IPS DF 6.9 (cell line): ENCODE results near the gene PPP1R3E.

Source experiments
- DNase-seq: peaks from one replicate; pipeline ENCODE4 v3.0.0-alpha.2; 2013; ENCODE audit warnings: low read depth, low spot score
- H3K27ac ChIP-seq: one replicate; pipeline ENCODE4 v1.5.1; 2013; ENCODE audit warnings: low read length, control low read depth
- H3K27me3 ChIP-seq: 2 replicates; pipeline ENCODE4 v1.6.1; 2013; ENCODE audit warnings: mild to moderate bottlenecking, low read length; ENCODE audit not compliant: control insufficient read depth, insufficient read depth
- H3K36me3 ChIP-seq: 2 replicates; pipeline ENCODE4 v1.6.1; 2013; ENCODE audit warnings: low read length; ENCODE audit not compliant: control insufficient read depth, insufficient read depth
- H3K4me1 ChIP-seq: 2 replicates; pipeline ENCODE4 v1.6.1; 2013; ENCODE audit warnings: low read length; ENCODE audit not compliant: control insufficient read depth, insufficient read depth
- H3K4me3 ChIP-seq: 2 replicates; pipeline ENCODE4 v1.5.1; 2013; ENCODE audit warnings: mild to moderate bottlenecking, low read length
- H3K9me3 ChIP-seq: 2 replicates; pipeline ENCODE4 v1.6.1; 2013; ENCODE audit warnings: low read length, inconsistent platforms; ENCODE audit not compliant: control insufficient read depth, insufficient read depth
- WGBS: extraction: QIAGEN DNeasy Blood & Tissue Kit; methylation state at CpG from one replicate; pipeline ENCODE4 v1.1.7; 2013; ENCODE audit warnings: mixed read lengths, missing lambda C conversion rate; ENCODE audit not compliant: insufficient read length, insufficient coverage; 5-methylcytosine and 5-hydroxymethylcytosine counted together

The PPP1R3E gene

GRCh38 chr14:23321572-23322547, 19.2 kb upstream of the PPP1R3E start:
- no peak for DNase-seq
- no peaks in the 10 kb centered on the region for H3K9me3 ChIP-seq
- H3K27me3 ChIP-seq: no peaks in the 10 kb centered on the region
- no peak overlapping the region for H3K27ac ChIP-seq
- peaks cover 18% of the 10 kb centered on the region for H3K36me3 ChIP-seq
- peak overlapping the region; percentile 92 for H3K4me3 ChIP-seq
- WGBS: no CpG with 5 or more reads among the region's 64 CpGs
- H3K4me1 ChIP-seq: peaks cover 1% of the 10 kb centered on the region; the same call in 1 of the 2 replicates

DNA sequence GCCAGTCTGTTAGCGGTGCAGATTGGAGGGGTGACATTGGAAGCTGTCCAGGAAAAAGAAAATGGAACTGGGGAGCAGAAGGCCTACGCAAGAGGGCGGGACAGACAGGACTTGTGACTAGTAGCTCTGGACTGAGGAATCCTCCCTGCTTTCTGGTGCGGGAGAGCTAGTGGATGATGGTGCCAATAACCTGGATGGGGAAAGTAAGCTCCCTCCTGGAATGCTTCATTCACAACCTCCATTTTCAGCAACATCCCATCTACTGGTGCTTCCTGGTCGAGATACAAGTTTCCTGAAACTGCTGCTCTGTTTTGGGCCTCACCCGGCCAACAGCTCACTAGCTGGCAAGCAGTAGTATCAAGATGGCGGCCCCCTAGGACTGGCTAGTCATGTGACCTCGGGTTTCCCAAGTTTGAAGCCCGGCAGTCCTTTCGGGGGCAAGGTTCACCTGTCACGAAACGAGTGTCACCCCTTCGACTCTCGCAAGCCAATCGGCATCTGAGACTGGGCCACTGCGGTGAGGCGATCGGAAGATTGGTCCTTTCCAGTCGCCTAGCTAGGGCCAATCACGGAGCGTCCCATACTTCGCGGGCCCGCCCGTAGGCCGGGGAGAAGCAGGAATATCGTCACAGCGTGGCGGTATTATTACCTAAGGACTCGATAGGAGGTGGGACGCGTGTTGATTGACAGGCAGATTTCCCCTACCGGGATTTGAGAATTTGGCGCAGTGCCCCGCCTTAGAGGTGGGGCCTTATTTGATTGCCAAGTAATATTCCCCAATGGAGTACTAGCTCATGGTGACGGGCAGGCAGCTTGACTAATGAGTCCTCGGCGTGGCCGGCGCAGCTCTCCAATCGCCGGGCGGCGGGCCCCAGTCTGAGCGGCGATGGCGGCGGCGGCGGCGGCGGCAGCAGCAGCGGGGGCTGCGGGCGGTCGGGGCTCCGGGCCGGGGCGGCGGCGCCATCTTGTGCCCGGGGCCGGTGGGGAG, 18.2 kb upstream of the PPP1R3E start, which contains the start of gene PABPN1:
Gene PABPN1, plus strand, starts transcription at position 874 of the 988 bp plus-strand sequence. Its CDS starts 13 bp downstream, at position 887.
- Histone ChIP-seq H3K27me3 (no peaks in the 10 kb centered on the region), H3K4me1 (peaks cover 1% of the 10 kb centered on the region; the same call in 1 of the 2 replicates), H3K9me3 (no peaks in the 10 kb centered on the region), H3K27ac (no peak within 1 kb of the TSS), H3K4me3 (peak within 1 kb of the TSS; percentile 92), H3K36me3 (peaks cover 18% of the 10 kb centered on the region)
- WGBS: no CpG with 5 or more reads among the region's 63 CpGs
- DNase-seq: peak; percentile 99

DNA sequence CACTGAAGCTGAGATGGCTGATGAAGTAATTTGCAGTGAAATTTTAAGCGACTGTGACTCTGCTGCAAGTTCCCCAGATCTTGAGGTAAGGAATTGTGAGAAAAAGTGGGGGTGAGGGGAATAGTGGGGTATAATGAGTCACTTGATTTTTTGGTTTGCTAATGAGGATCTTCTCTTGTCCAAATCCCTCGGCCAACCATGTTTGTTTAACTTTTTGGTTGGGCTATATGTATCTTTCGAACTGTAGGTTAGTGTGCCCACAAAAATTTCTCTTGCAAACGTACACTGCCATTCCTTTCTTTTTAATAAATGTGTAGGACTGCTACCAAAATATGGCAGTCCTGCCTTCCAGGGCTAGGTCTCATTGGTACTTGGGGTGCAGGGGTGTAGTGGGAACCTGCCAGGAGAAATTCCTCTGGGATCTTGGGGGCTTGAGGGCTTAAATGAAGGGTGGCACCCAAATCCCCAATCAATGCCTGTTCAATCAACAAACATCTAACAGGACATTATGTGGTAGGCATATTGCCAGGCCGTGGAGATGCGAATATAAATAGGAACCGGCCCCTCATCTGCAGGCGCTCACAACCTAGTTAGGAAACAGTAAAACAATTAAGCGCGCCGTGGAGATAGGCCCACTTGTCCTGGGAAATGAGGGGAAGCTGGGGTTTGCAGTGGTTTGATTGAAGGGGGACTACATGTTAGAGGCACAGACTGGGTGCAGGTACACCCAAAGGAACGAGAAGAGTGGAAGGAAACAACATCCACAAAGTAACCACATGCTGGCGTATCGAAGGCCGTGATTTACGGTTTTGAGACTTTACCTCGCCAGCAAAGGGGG, 17.3 kb upstream of the PPP1R3E start:
- Histone ChIP-seq H3K9me3 (no peaks in the 10 kb centered on the region), H3K36me3 (peaks cover 17% of the 10 kb centered on the region), H3K4me3 (peak overlapping the region; percentile 30; the same call in 1 of the 2 replicates), H3K4me1 (peaks cover 1% of the 10 kb centered on the region; the same call in 1 of the 2 replicates), H3K27me3 (no peaks in the 10 kb centered on the region), H3K27ac (no peak overlapping the region)
- WGBS: no CpG with 5 or more reads among the region's 17 CpGs
- no peak for DNase-seq

DNA sequence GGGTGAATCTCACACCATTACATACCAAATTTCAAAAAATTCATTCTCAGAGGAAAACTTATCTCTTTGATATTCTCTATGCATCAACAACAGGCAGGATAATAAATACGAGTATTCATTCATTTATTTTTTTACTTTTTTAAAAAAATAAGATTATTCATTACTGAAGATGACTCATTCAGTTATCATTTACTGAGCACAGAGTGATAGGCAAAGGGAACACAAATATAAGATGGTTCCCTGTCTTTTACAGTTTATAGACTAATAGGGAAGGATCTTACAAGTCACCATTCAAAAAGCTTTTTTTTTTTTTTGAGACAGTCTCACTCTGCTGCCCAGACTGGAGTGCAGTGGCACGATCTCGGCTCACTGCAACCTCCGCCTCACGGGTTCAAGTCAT, 13.6 kb upstream of the PPP1R3E start:
- H3K9me3 ChIP-seq: no peaks in the 10 kb centered on the region
- no CpG with 5 or more reads among the region's 5 CpGs for WGBS
- no peak overlapping the region for H3K27ac ChIP-seq
- DNase-seq: no peak
- no peaks in the 10 kb centered on the region for H3K36me3 ChIP-seq
- 0 out of 2 replicates have a peak, but pooled peaks cover 1% of the 10 kb centered on the region for H3K4me1 ChIP-seq
- H3K4me3 ChIP-seq: no peak overlapping the region
- H3K27me3 ChIP-seq: no peaks in the 10 kb centered on the region

DNA sequence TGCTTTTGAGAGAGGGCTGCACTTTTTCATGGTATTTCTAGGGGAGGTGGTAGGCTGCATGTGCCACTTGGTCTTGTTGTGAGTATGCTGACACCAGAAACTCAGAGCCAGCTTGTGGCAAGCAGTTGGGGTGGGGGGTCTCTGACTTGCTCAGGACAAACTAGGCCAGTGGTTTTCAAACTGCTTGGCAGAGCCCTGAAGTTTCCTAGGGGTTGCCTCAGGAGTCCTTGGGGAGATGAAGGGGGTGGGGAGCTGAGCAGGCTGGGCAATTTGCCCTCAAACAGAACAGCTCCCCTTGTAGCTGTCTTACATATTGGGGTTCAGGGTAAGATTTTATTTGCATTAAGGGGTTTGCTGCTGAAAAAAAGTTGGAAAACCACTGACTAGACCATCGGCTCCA, 7.9 kb upstream of the PPP1R3E start:
- Histone ChIP-seq H3K4me3 (no peak overlapping the region), H3K9me3 (no peaks in the 10 kb centered on the region), H3K4me1 (no peaks in the 10 kb centered on the region), H3K27me3 (no peaks in the 10 kb centered on the region), H3K36me3 (peaks cover 7% of the 10 kb centered on the region; the same call in 1 of the 2 replicates), H3K27ac (no peak overlapping the region)
- no CpG with 5 or more reads among the region's 1 CpG for WGBS
- DNase-seq: no peak

DNA sequence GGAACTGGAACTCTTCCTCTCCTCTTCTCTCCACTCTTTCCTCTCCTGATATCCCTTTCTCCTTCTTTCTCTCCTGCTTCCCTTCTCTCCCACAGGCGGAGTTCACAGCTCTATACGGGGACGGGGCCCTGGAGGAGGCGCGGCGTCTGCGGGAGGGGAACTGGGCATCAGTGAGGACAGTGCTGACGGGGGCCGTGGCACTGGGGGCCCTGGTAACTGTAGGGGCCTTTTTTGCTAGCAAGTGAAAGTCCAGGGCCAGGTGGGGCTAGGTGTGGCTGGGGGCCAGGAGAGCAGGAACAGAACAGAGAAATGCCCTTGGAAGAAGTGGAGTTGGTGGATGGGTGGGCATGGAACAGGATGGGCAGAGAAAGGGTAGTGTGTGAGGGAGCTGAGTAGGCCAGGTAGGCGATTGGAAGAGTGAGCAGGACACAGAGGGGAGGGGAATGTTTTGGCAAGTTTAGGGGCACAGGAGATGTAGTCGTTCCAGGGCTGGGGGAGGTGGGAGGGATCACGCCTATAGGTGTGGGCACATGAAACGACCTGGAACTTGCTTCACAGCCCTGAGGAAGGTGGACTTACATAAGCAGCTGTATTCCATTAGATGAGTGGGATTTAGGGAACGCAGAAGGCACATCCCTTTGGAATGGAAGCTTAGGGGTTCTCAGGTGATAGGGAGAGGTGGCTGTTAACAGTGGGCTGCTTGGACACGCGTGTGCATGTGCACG, 6.2 kb upstream of the PPP1R3E start:
- no CpG with 5 or more reads among the region's 17 CpGs for WGBS
- no peaks in the 10 kb centered on the region for H3K27me3 ChIP-seq
- no peaks in the 10 kb centered on the region for H3K9me3 ChIP-seq
- peaks cover 7% of the 10 kb centered on the region; the same call in 1 of the 2 replicates for H3K36me3 ChIP-seq
- DNase-seq: no peak
- H3K27ac ChIP-seq: no peak overlapping the region
- H3K4me1 ChIP-seq: no peaks in the 10 kb centered on the region
- no peak overlapping the region for H3K4me3 ChIP-seq

- no peak for DNase-seq
- H3K36me3 ChIP-seq: peaks cover 7% of the 10 kb centered on the region; the same call in 1 of the 2 replicates
- no peaks in the 10 kb centered on the region for H3K9me3 ChIP-seq
- H3K4me3 ChIP-seq: no peak overlapping the region
- H3K27me3 ChIP-seq: peaks cover 2% of the 10 kb centered on the region; the same call in 1 of the 2 replicates
- no peaks in the 10 kb centered on the region for H3K4me1 ChIP-seq
- no peak overlapping the region for H3K27ac ChIP-seq
- WGBS: no CpG with 5 or more reads among the region's 22 CpGs
Observed at GRCh38 chr14:23307687-23308644, 5.3 kb upstream of the PPP1R3E start.

GRCh38 chr14:23307146-23307530, 4.5 kb upstream of the PPP1R3E start:
- Histone ChIP-seq H3K27ac (no peak overlapping the region), H3K36me3 (peaks cover 7% of the 10 kb centered on the region; the same call in 1 of the 2 replicates), H3K4me1 (no peaks in the 10 kb centered on the region), H3K27me3 (peaks cover 2% of the 10 kb centered on the region; the same call in 1 of the 2 replicates), H3K9me3 (no peaks in the 10 kb centered on the region), H3K4me3 (peak overlapping the region; percentile 83)
- no peak for DNase-seq
- WGBS: no CpG with 5 or more reads among the region's 5 CpGs
